ENCODE measurements around the gene PDCD1.
"Not testable (repeated sequence)": the region's sequence is repeated elsewhere in the genome, so short reads cannot be mapped to it uniquely, and the experiment has no call there.

- not testable (repeated sequence) for TF ChIP-seq USF2 (IDR thresholded peaks at IDR 0.05; ENCODE audit: borderline replicate concordance, low read depth, low read length); POLR2AphosphoS5 (IDR thresholded peaks at IDR 0.05; ENCODE audit: low read length); BCL11A (IDR thresholded peaks at IDR 0.05; ENCODE audit: low read depth, low read length); SPI1 (IDR thresholded peaks at IDR 0.05; ENCODE audit: borderline replicate concordance, insufficient read depth, low read depth, low read length); CHD1 (IDR thresholded peaks at IDR 0.05; ENCODE audit: low read depth, low read length); RBBP5 (conservative IDR thresholded peaks at IDR 0.05); KLF5 (IDR thresholded peaks at IDR 0.05; ENCODE audit: partially characterized antibody)
- TF ChIP-seq, protein P1, sequence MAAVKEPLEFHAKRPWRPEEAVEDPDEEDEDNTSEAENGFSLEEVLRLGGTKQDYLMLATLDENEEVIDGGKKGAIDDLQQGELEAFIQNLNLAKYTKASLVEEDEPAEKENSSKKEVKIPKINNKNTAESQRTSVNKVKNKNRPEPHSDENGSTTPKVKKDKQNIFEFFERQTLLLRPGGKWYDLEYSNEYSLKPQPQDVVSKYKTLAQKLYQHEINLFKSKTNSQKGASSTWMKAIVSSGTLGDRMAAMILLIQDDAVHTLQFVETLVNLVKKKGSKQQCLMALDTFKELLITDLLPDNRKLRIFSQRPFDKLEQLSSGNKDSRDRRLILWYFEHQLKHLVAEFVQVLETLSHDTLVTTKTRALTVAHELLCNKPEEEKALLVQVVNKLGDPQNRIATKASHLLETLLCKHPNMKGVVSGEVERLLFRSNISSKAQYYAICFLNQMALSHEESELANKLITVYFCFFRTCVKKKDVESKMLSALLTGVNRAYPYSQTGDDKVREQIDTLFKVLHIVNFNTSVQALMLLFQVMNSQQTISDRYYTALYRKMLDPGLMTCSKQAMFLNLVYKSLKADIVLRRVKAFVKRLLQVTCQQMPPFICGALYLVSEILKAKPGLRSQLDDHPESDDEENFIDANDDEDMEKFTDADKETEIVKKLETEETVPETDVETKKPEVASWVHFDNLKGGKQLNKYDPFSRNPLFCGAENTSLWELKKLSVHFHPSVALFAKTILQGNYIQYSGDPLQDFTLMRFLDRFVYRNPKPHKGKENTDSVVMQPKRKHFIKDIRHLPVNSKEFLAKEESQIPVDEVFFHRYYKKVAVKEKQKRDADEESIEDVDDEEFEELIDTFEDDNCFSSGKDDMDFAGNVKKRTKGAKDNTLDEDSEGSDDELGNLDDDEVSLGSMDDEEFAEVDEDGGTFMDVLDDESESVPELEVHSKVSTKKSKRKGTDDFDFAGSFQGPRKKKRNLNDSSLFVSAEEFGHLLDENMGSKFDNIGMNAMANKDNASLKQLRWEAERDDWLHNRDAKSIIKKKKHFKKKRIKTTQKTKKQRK (IDR thresholded peaks at IDR 0.05; ENCODE audit: low read depth, low read length) = not testable (repeated sequence)
- TF ChIP-seq, protein P2, sequence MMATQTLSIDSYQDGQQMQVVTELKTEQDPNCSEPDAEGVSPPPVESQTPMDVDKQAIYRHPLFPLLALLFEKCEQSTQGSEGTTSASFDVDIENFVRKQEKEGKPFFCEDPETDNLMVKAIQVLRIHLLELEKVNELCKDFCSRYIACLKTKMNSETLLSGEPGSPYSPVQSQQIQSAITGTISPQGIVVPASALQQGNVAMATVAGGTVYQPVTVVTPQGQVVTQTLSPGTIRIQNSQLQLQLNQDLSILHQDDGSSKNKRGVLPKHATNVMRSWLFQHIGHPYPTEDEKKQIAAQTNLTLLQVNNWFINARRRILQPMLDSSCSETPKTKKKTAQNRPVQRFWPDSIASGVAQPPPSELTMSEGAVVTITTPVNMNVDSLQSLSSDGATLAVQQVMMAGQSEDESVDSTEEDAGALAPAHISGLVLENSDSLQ (IDR thresholded peaks at IDR 0.05) = not testable (repeated sequence)
Measured at GRCh38 chr2:241907831-241908230, 49.1 kb upstream of the PDCD1 start.
